Upper lobe of left lung (tissue), 6 donors: ENCODE measurements around the gene SPRR3. TPM values are rescaled to one million over a fixed set of nuclear protein-coding genes. Genes with fewer than 3 reads are reported as not detected.

Source experiments
- ATAC-seq, 2 donors: fragments of 200-7000 bp; cut with Tn5 transposase; one replicate each; pipeline ENCODE4 v1.9.1; 2022; ENCODE audit warnings: mild to moderate bottlenecking in 2 of 2, moderate library complexity in 2 of 2; ENCODE audit not compliant: low FRiP score in 2 of 2
- DNase-seq, 2 donors: peaks; one replicate each; pipeline ENCODE4 v3.0.0-alpha.2; 2019 to 2020
- H3K27ac ChIP-seq, 4 donors: fragments of 200-600 bp; sonication (generic); one replicate each; pipeline ENCODE4 v1.5.1; 2016 to 2019
- H3K27me3 ChIP-seq, 4 donors: fragments of 200-600 bp; sonication (generic); one replicate each; pipeline ENCODE4 v1.5.1; 2017 to 2019
- H3K36me3 ChIP-seq, 4 donors: fragments of 200-600 bp; sonication (generic); one replicate each; pipeline ENCODE4 v1.5.1; 2016 to 2019
- H3K4me1 ChIP-seq, 4 donors: fragments of 200-600 bp; sonication (generic); one replicate each; pipeline ENCODE4 v1.5.1; 2018 to 2019
- H3K4me3 ChIP-seq, 4 donors: fragments of 200-600 bp; sonication (generic); one replicate each; pipeline ENCODE4 v1.5.1; 2017 to 2019; ENCODE audit warnings: mild to moderate bottlenecking in 2 of 4, moderate library complexity in 1 of 4
- H3K9me3 ChIP-seq, 4 donors: fragments of 200-600 bp; sonication (generic); one replicate each; pipeline ENCODE4 v1.5.1; 2018 to 2019
- CTCF ChIP-seq, 6 experiments: fragments of 450-650 bp in 4 of 6; fragments of 200-600 bp in 2 of 6; sonication (generic) in 2 of 6; IDR thresholded peaks; one replicate each; pipeline ENCODE4 v1.5.1; 2016 to 2019; ENCODE audit warnings: antibody characterized with exemption in 6 of 6
- EP300 ChIP-seq, 4 donors: sonication (generic); formaldehyde crosslinking; IDR thresholded peaks; one replicate each; pipeline ENCODE4 v1.5.1; 2017; ENCODE audit warnings: antibody characterized with exemption in 4 of 4, control low read depth in 2 of 4
- POLR2A ChIP-seq, 4 donors: fragments of 450-650 bp; IDR thresholded peaks; one replicate each; pipeline ENCODE4 v1.5.1; 2016 to 2017; ENCODE audit warnings: antibody characterized with exemption in 4 of 4, mild to moderate bottlenecking in 2 of 4
- POLR2AphosphoS5 ChIP-seq, 2 donors: sonication (generic); formaldehyde crosslinking; IDR thresholded peaks; one replicate each; pipeline ENCODE4 v1.5.1; 2017; ENCODE audit warnings: antibody characterized with exemption in 2 of 2
- WGBS, 2 donors: methylation state at CpG; one replicate each; pipeline ENCODE4 v1.1.5; 2017 to 2018; 5-methylcytosine and 5-hydroxymethylcytosine counted together
- total RNA-seq, 6 donors: library from RNA; depleted of rRNA in 4 of 6; stranded (reverse); fragments of >200 nt in 4 of 6; gene quantifications; one replicate each; pipeline versions ENCODE4 v1.1.0 to v1.2.1, GENCODE V29; 2016 to 2021
- donor health status: DM: no; HTN: no; CAD: no; lungs with moderate emphysema.
- donor health status: DM: no; HTN: yes; CAD: no; lungs with severe emphysema.

Gene SPRR3
- total RNA-seq = not detected

- TF ChIP-seq POLR2AphosphoS5 (IDR thresholded peaks at IDR 0.05) (no peak), EP300 (IDR thresholded peaks at IDR 0.05) (no peak), CTCF (IDR thresholded peaks at IDR 0.05) (no peak), POLR2A (IDR thresholded peaks at IDR 0.05) (no peak)
- WGBS, 2 donors = 58 to 71% methylated on average over 2 of the region's 2 CpGs
- Histone ChIP-seq H3K27ac (no peak within 1 kb of the TSS), H3K27me3 (no peaks in the 10 kb centered on the region), H3K36me3 (no peaks in the 10 kb centered on the region), H3K4me1 (no peaks in the 10 kb centered on the region), H3K4me3 (no peak within 1 kb of the TSS), H3K9me3 (no peaks in the 10 kb centered on the region)
- no peak for ATAC-seq
- no peak for DNase-seq
These were observed at the start of gene SPRR3 for GRCh38 chr1:153001382-153001781. TSS of gene SPRR3 (plus strand) at chr1:153001749. CDS start at chr1:153003021, 1,272 bp downstream.

GRCh38 chr1:152953761-152954160, 47.8 kb upstream of the SPRR3 start:
- Histone ChIP-seq H3K4me1 (no peaks in the 10 kb centered on the region), H3K27me3 (no peaks in the 10 kb centered on the region), H3K9me3 (no peaks in the 10 kb centered on the region), H3K27ac (no peak overlapping the region), H3K4me3 (no peak overlapping the region), H3K36me3 (no peaks in the 10 kb centered on the region)
- WGBS, 2 donors = 75 to 84% methylated on average over 3 to 7 of the region's 7 CpGs
- no peak for TF ChIP-seq EP300 (IDR thresholded peaks at IDR 0.05)
- DNase-seq (no peak), ATAC-seq (no peak)

GRCh38 chr1:152954436-152954835, 47.1 kb upstream of the SPRR3 start:
- DNase-seq (no peak), ATAC-seq (no peak)
- Histone ChIP-seq H3K4me3 (no peak overlapping the region), H3K27ac (no peak overlapping the region), H3K9me3 (no peaks in the 10 kb centered on the region), H3K36me3 (no peaks in the 10 kb centered on the region), H3K4me1 (no peaks in the 10 kb centered on the region), H3K27me3 (no peaks in the 10 kb centered on the region)
- TF ChIP-seq EP300 (IDR thresholded peaks at IDR 0.05) (no peak), POLR2AphosphoS5 (IDR thresholded peaks at IDR 0.05) (no peak), CTCF (IDR thresholded peaks at IDR 0.05) (no peak), POLR2A (IDR thresholded peaks at IDR 0.05) (no peak)
- WGBS, 2 donors = 87 to 88% methylated on average over 6 of the region's 6 CpGs

GRCh38 chr1:152957561-152957960, 44.0 kb upstream of the SPRR3 start:
- H3K36me3 ChIP-seq = no peaks in the 10 kb centered on the region
- no peak for DNase-seq
- TF ChIP-seq EP300 (IDR thresholded peaks at IDR 0.05) (no peak), POLR2A (IDR thresholded peaks at IDR 0.05) (no peak), POLR2AphosphoS5 (IDR thresholded peaks at IDR 0.05) (no peak), CTCF (IDR thresholded peaks at IDR 0.05) (no peak)
- H3K27ac ChIP-seq = no peak overlapping the region
- no peaks in the 10 kb centered on the region for H3K4me1 ChIP-seq
- no peak overlapping the region for H3K4me3 ChIP-seq
- 77 to 85% methylated on average over 3 of the region's 3 CpGs for WGBS, 2 donors
- H3K9me3 ChIP-seq = no peaks in the 10 kb centered on the region
- ATAC-seq = no peak
- H3K27me3 ChIP-seq = no peaks in the 10 kb centered on the region

- Histone ChIP-seq H3K4me3 (no peak overlapping the region), H3K36me3 (no peaks in the 10 kb centered on the region), H3K9me3 (no peaks in the 10 kb centered on the region), H3K27ac (no peak overlapping the region), H3K4me1 (no peaks in the 10 kb centered on the region), H3K27me3 (no peaks in the 10 kb centered on the region)
- DNase-seq = no peak
- no peak for ATAC-seq
- WGBS, 2 donors = 88% methylated on average over 3 of the region's 3 CpGs
- no peak for TF ChIP-seq POLR2A (IDR thresholded peaks at IDR 0.05)
These were observed 42.3 kb upstream of the SPRR3 start for GRCh38 chr1:152959273-152959672.

GRCh38 chr1:152959801-152960451, 41.6 kb upstream of the SPRR3 start:
- no peak overlapping the region for H3K4me3 ChIP-seq
- no peaks in the 10 kb centered on the region for H3K4me1 ChIP-seq
- H3K27me3 ChIP-seq = no peaks in the 10 kb centered on the region
- H3K9me3 ChIP-seq = no peaks in the 10 kb centered on the region
- H3K36me3 ChIP-seq = no peaks in the 10 kb centered on the region
- TF ChIP-seq CTCF (IDR thresholded peaks at IDR 0.05) (no peak), EP300 (IDR thresholded peaks at IDR 0.05) (no peak)
- ATAC-seq (peak in 1 of 2 donors; percentile 31), DNase-seq (no peak)
- WGBS, 2 donors = 91 to 92% methylated on average over 8 to 10 of the region's 10 CpGs
- no peak overlapping the region for H3K27ac ChIP-seq
